Measurements from ENCODE around the gene AMY1A. TPM values are rescaled to one million over a fixed set of nuclear protein-coding genes. Genes with fewer than 3 reads are reported as not detected.
"Not testable (repeated sequence)": the region's sequence is repeated elsewhere in the genome, so short reads cannot be mapped to it uniquely, and the experiment has no call there.

AMY1A gene
- not detected in 2 replicates for total RNA-seq

- not testable (repeated sequence) for DNase-seq (ENCODE audit: low read depth in 2 of 2)
Measured at GRCh38 chr1:103655460-103655859, at the start of gene AMY1A. AMY1A (plus strand) TSS chr1:103655760; CDS start chr1:103656331, 571 bp downstream.

GRCh38 chr1:103616362-103616761, 39.2 kb upstream of the AMY1A start:
- DNase-seq (ENCODE audit: low read depth in 2 of 2): no peak

- DNase-seq (ENCODE audit: low read depth in 2 of 2): not testable (repeated sequence)
Measured at GRCh38 chr1:103616994-103617477, 38.5 kb upstream of the AMY1A start, which contains the start of gene AMY2A. AMY2A (plus strand) TSS chr1:103617427; CDS start chr1:103617441, 14 bp downstream.

- DNase-seq (ENCODE audit: low read depth in 2 of 2): not testable (repeated sequence)
Measured at GRCh38 chr1:103627436-103627835, 28.1 kb upstream of the AMY1A start.

- not testable (repeated sequence) for DNase-seq (ENCODE audit: low read depth in 2 of 2)
Measured at GRCh38 chr1:103641194-103641593, 14.4 kb upstream of the AMY1A start.

- not testable (repeated sequence) for DNase-seq (ENCODE audit: low read depth in 2 of 2)
Measured at GRCh38 chr1:103643908-103644307, 11.7 kb upstream of the AMY1A start.

GRCh38 chr1:103650305-103650704, 5.3 kb upstream of the AMY1A start:
- not testable (repeated sequence) for DNase-seq (ENCODE audit: low read depth in 2 of 2)

GRCh38 chr1:103650889-103651288, 4.7 kb upstream of the AMY1A start:
- DNase-seq (ENCODE audit: low read depth in 2 of 2): not testable (repeated sequence)

GRCh38 chr1:103654133-103654532, 1.4 kb upstream of the AMY1A start:
- not testable (repeated sequence) for DNase-seq (ENCODE audit: low read depth in 2 of 2)

GRCh38 chr1:103676335-103676734, 20.8 kb downstream of the AMY1A start:
- DNase-seq (ENCODE audit: low read depth in 2 of 2): not testable (repeated sequence)

GRCh38 chr1:103696110-103696509, 40.5 kb downstream of the AMY1A start, which contains the start of gene AMY1B:
AMY1B (minus strand) TSS chr1:103696210; CDS start chr1:103695639, 571 bp downstream.
- DNase-seq (ENCODE audit: low read depth in 2 of 2): not testable (repeated sequence)

GRCh38 chr1:103697430-103697829, 41.9 kb downstream of the AMY1A start:
- DNase-seq (ENCODE audit: low read depth in 2 of 2): not testable (repeated sequence)

- DNase-seq (ENCODE audit: low read depth in 2 of 2): not testable (repeated sequence)
Measured at GRCh38 chr1:103700669-103701068, 45.1 kb downstream of the AMY1A start.

GRCh38 chr1:103701256-103701655, 45.7 kb downstream of the AMY1A start:
- not testable (repeated sequence) for DNase-seq (ENCODE audit: low read depth in 2 of 2)

- not testable (repeated sequence) for DNase-seq (ENCODE audit: low read depth in 2 of 2)
Measured at GRCh38 chr1:103707670-103708069, 52.1 kb downstream of the AMY1A start.

GRCh38 chr1:103710381-103710780, 54.8 kb downstream of the AMY1A start:
- DNase-seq (ENCODE audit: low read depth in 2 of 2): not testable (repeated sequence)

Other genes starting within 250 kb of the AMY1A start
- gene RNPC3, start 130.1 kb upstream of the AMY1A start, total RNA-seq: 3.3 and 4.8 TPM in 2 replicates
- gene AMY2B, start 84.2 kb upstream of the AMY1A start, total RNA-seq: 0.65 and 1.8 TPM in 2 replicates
- not detected in 2 replicates for gene AMY2A, start 38.3 kb upstream of the AMY1A start, total RNA-seq
- gene AMY1B, start 40.5 kb downstream of the AMY1A start, total RNA-seq: not detected in 2 replicates
- not detected in 2 replicates for gene AMY1C, start 94.1 kb downstream of the AMY1A start, total RNA-seq

All from lung microvascular endothelial cell (primary cell).